ENCODE data around the gene PCNT. TPM values are rescaled to one million over a fixed set of nuclear protein-coding genes. Genes with fewer than 3 reads are reported as not detected.

Gene PCNT
- total RNA-seq, 4 donors from 2014 or later = 30.3 to 44.0 (median 33.3) TPM

DNA sequence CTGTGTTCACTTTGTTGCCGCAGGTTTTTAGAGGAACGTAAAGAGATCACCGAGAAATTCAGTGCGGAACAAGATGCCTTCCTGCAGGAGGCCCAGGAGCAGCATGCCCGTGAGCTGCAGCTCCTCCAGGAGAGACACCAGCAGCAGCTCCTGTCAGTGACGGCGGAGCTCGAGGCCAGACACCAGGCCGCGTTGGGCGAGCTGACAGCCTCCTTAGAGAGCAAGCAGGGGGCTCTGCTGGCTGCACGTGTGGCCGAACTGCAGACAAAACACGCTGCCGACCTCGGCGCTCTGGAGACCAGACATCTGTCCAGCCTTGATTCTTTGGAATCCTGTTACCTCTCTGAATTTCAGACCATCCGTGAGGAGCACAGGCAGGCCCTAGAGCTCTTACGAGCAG lies 42.6 kb downstream of the PCNT start:
- 90 to 91% methylated on average over 19 of the region's 19 CpGs for WGBS, 2 donors
- DNase-seq (ENCODE audit: low spot score in 2 of 2) = no peak
- H3K4me3 ChIP-seq (ENCODE audit: low read depth, poor library complexity, severe bottlenecking) = no peak overlapping the region
- intact Hi-C loops (cut with DNase I; ENCODE audit: low total_unique reads) = no loop called here
- no peak for TF ChIP-seq POLR2A (IDR thresholded peaks at IDR 0.05)
- TF ChIP-seq, protein P1, sequence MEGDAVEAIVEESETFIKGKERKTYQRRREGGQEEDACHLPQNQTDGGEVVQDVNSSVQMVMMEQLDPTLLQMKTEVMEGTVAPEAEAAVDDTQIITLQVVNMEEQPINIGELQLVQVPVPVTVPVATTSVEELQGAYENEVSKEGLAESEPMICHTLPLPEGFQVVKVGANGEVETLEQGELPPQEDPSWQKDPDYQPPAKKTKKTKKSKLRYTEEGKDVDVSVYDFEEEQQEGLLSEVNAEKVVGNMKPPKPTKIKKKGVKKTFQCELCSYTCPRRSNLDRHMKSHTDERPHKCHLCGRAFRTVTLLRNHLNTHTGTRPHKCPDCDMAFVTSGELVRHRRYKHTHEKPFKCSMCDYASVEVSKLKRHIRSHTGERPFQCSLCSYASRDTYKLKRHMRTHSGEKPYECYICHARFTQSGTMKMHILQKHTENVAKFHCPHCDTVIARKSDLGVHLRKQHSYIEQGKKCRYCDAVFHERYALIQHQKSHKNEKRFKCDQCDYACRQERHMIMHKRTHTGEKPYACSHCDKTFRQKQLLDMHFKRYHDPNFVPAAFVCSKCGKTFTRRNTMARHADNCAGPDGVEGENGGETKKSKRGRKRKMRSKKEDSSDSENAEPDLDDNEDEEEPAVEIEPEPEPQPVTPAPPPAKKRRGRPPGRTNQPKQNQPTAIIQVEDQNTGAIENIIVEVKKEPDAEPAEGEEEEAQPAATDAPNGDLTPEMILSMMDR (IDR thresholded peaks at IDR 0.05) = no peak

DNA sequence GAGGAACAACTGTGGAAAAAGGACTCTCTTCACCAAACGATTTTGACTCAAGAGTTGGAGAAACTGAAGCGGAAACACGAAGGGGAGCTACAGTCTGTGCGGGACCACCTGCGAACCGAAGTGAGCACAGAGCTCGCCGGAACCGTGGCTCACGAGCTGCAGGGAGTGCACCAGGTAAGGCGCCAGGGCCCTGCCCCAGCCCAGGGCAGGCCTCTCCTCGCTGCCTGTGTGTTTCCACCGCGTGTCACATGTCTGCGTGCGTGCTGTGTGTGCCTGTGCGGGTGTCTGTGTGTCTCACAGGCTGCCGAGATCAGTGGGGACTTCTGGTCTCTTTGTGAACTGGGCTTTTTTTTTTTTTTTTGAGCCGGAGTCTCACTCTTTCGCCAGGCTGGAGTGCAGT lies 43.0 kb downstream of the PCNT start:
- no peak for TF ChIP-seq POLR2A (IDR thresholded peaks at IDR 0.05)
- TF ChIP-seq, protein P1 (IDR thresholded peaks at IDR 0.05) = no peak
- no peak for DNase-seq (ENCODE audit: low spot score in 2 of 2)
- WGBS, 2 donors = 96% methylated on average over 20 of the region's 20 CpGs
- no peak overlapping the region for H3K4me3 ChIP-seq (ENCODE audit: low read depth, poor library complexity, severe bottlenecking)
- intact Hi-C loops (cut with DNase I; ENCODE audit: low total_unique reads) = no loop called here

DNA sequence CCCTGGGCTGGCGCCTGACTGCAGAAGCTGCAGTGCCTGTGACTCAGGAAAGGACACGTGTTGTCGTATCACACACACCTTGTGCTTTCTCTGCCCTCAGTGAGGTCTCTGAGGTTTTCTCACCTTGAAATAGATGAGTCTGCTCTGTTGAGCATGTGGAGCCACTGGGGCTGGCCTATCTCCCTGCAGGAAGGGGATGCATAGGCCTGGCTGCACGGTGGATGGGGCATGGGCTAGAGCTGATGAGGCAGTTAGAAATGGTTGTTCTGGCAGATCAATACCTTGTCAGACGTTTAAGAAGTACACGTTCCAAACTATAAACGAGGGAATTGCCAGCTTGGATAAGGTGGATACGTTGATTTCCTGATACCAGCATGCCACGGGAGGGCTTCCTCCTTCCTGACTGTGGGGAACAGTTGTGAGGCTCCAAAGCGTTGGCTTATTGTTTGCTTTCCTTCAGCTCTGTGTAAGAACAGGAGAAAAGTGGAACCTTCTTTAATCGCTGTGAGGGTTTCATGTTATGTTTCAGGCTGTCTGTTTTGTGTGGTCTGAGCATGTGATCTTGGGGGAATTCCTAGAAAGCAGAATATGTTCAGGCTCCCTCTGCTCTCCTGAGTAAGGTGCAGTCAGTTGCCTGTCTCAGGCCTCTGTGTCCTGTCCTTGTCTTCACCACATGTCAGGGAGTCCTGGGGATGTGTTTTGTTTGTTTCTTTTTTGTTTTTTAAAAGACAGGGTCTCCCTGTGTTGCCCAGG lies 44.8 kb downstream of the PCNT start:
- no peak overlapping the region for H3K4me3 ChIP-seq (ENCODE audit: low read depth, poor library complexity, severe bottlenecking)
- TF ChIP-seq POLR2A (IDR thresholded peaks at IDR 0.05) = no peak
- TF ChIP-seq, protein P1 (IDR thresholded peaks at IDR 0.05) = no peak
- intact Hi-C loops (cut with DNase I; ENCODE audit: low total_unique reads) = no loop called here
- WGBS, 2 donors = 59 to 71% methylated on average over 11 of the region's 11 CpGs
- no peak for DNase-seq (ENCODE audit: low spot score in 2 of 2)

DNA sequence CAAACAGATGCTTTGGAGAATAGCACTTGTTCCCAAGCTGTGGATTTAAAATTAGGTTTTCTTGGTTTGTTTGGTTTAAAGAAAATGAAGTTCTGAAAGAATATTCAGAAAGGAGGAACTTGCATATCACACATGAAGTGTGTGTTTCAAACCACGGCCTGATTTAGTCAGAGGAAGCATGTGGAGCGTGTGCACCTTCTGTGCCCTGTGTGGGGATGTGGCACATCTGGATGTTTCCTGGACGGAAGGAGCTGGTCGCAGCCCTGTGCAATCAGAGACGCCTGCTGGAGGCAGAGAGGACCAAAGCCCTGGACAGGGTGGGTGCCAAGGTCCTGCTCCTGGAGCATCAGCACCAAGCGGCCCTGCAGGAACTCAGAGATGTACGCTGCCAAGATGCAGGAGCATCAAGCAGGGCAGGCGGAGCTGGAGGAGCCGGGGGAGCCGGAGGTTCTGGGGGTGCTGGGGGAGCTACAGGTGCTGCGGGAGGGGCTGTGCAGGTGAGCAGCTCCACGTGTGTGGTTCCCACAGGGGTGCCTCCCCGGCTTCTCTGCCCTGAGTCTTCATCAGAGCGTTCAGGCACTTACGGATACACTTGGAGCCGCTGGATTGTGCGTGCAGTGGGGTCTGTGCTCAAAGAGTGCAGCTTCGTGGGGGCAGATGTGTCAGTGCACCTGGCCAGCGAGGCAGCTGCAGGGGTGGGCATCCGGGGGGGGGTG lies 45.7 kb downstream of the PCNT start:
- WGBS, 2 donors = 79 to 85% methylated on average over 13 to 17 of the region's 20 CpGs
- H3K4me3 ChIP-seq (ENCODE audit: low read depth, poor library complexity, severe bottlenecking) = no peak overlapping the region
- intact Hi-C loops (cut with DNase I; ENCODE audit: low total_unique reads) = no loop called here
- no peak for DNase-seq (ENCODE audit: low spot score in 2 of 2)
- TF ChIP-seq POLR2A (IDR thresholded peaks at IDR 0.05) = no peak
- TF ChIP-seq, protein P1 (IDR thresholded peaks at IDR 0.05) = no peak

DNA sequence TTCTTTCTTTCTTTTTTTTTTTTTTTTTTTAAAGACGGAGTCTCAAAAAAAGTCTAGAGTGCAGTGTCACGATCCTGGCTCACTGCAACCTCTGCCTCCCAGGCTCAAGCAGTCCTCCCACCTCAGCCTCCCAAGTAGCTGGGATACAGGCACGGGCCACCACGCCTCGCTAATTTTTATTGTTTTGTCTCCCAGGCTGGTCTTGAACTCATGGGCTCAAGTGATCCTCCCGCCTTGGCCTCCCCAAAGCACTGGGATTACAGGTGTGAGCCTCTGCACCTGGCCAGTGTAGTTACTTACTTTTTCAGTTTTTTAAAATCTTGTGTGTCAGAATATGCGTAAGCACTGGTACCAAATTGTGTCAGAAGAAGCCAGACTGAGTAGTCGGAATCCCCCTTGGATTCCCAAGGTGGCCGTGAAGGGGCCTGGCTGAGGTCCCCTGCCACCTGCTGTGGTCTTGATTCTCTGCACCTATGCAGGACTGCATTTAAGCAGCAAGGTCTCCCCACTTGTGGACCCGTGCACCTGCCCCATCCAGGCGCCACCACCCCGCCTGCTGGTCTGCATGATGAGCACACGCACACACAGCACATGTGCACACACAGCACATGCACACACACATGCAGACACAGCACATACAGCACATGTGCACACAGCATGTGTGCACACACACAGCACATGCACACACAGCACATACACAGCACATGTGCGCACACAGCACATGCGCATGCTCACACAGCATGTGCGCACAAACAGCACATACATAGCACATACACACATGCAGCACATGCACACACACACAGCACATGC lies 47.5 kb downstream of the PCNT start:
- H3K4me3 ChIP-seq (ENCODE audit: low read depth, poor library complexity, severe bottlenecking) = no peak overlapping the region
- intact Hi-C loops (cut with DNase I; ENCODE audit: low total_unique reads) = no loop called here
- DNase-seq (ENCODE audit: low spot score in 2 of 2) = no peak
- TF ChIP-seq, protein P1 (IDR thresholded peaks at IDR 0.05) = no peak
- TF ChIP-seq POLR2A (IDR thresholded peaks at IDR 0.05) = no peak
- 95 to 96% methylated on average over 16 of the region's 16 CpGs for WGBS, 2 donors

Measured in lower leg skin (tissue), 4 donors.